H9 (cell line): Measurements from ENCODE around the gene THBS4. TPM values are rescaled to one million over a fixed set of nuclear protein-coding genes. Genes with fewer than 3 reads are reported as not detected.

Experiments
- DNase-seq: peaks from one replicate; pipeline ENCODE4 v3.0.0-alpha.2; 2017
- H2AFZ ChIP-seq: one replicate; pipeline ENCODE4 v1.6.1; 2013; ENCODE audit warnings: mild to moderate bottlenecking, low read length, control low read depth, moderate library complexity
- H2AK5ac ChIP-seq: 2 replicates; pipeline ENCODE4 v1.6.1; 2013; ENCODE audit warnings: low read length, control low read depth, mixed read lengths; ENCODE audit not compliant: insufficient read length
- H2BK120ac ChIP-seq: one replicate; pipeline ENCODE4 v1.6.1; 2013; ENCODE audit warnings: low read depth, mild to moderate bottlenecking, low read length, control low read depth, inconsistent platforms; ENCODE audit not compliant: poor library complexity, severe bottlenecking
- H2BK12ac ChIP-seq: 2 replicates; pipeline ENCODE4 v1.6.1; 2013; ENCODE audit warnings: low read length, control low read depth, mixed read lengths, low read depth; ENCODE audit not compliant: insufficient read length
- H2BK15ac ChIP-seq: 2 replicates; pipeline ENCODE4 v1.6.1; 2013; ENCODE audit warnings: low read depth, low read length, control low read depth
- H2BK20ac ChIP-seq: one replicate; pipeline ENCODE4 v1.6.1; 2013; ENCODE audit warnings: low read depth, mild to moderate bottlenecking, low read length, control low read depth, inconsistent platforms; ENCODE audit not compliant: poor library complexity, severe bottlenecking
- H2BK5ac ChIP-seq: 2 replicates; pipeline ENCODE4 v1.6.1; 2013; ENCODE audit warnings: low read length, control low read depth, mixed read lengths; ENCODE audit not compliant: insufficient read length
- H3K14ac ChIP-seq: 2 replicates; pipeline ENCODE4 v1.6.1; 2013; ENCODE audit warnings: low read length, control low read depth; ENCODE audit not compliant: insufficient read depth
- H3K18ac ChIP-seq: 2 replicates; pipeline ENCODE4 v1.6.1; 2013; ENCODE audit warnings: low read depth, mild to moderate bottlenecking, mixed read lengths, low read length, control low read depth; ENCODE audit not compliant: insufficient read length
- H3K23ac ChIP-seq: 2 replicates; pipeline ENCODE4 v1.6.1; 2013; ENCODE audit warnings: low read length, control low read depth, mixed read lengths, low read depth; ENCODE audit not compliant: insufficient read length
- H3K23me2 ChIP-seq: 2 replicates; pipeline ENCODE4 v1.6.1; 2013; ENCODE audit warnings: low read depth, mild to moderate bottlenecking, mixed read lengths, low read length, control low read depth; ENCODE audit not compliant: insufficient read length, poor library complexity, severe bottlenecking
- H3K27ac ChIP-seq: 2 replicates; pipeline ENCODE4 v1.5.1; 2013; ENCODE audit warnings: low read length, control low read depth, mixed read lengths, low read depth; ENCODE audit not compliant: insufficient read length
- H3K27me3 ChIP-seq: 2 replicates; pipeline ENCODE4 v1.6.1; 2013; ENCODE audit warnings: low read length, control low read depth, inconsistent platforms; ENCODE audit not compliant: insufficient read depth
- H3K4ac ChIP-seq: 2 replicates; pipeline ENCODE4 v1.6.1; 2013; ENCODE audit warnings: low read depth, mild to moderate bottlenecking, control low read depth, inconsistent platforms, low read length, moderate library complexity
- H3K4me1 ChIP-seq: 2 replicates; pipeline ENCODE4 v1.6.1; 2013; ENCODE audit warnings: low read length, control low read depth, inconsistent platforms; ENCODE audit not compliant: insufficient read depth
- H3K4me2 ChIP-seq: 2 replicates; pipeline ENCODE4 v1.6.1; 2013; ENCODE audit warnings: low read length, control low read depth, mixed read lengths; ENCODE audit not compliant: insufficient read length, insufficient read depth
- H3K56ac ChIP-seq: 2 replicates; pipeline ENCODE4 v1.6.1; 2013; ENCODE audit warnings: low read depth, mild to moderate bottlenecking, mixed read lengths, low read length, control low read depth; ENCODE audit not compliant: insufficient read length
- H3K79me1 ChIP-seq: 2 replicates; pipeline ENCODE4 v1.6.1; 2013; ENCODE audit warnings: low read depth, mild to moderate bottlenecking, moderate library complexity, low read length, control low read depth, inconsistent platforms; ENCODE audit not compliant: insufficient read depth, poor library complexity, severe bottlenecking
- H3K79me2 ChIP-seq: 2 replicates; pipeline ENCODE4 v1.6.1; 2013; ENCODE audit warnings: low read length, control low read depth, inconsistent platforms; ENCODE audit not compliant: insufficient read depth
- H3K9ac ChIP-seq: 2 replicates; pipeline ENCODE4 v1.6.1; 2013; ENCODE audit warnings: low read length, control low read depth, mixed read lengths; ENCODE audit not compliant: insufficient read length; ENCODE audit errors: extremely low read depth
- H3K9me3 ChIP-seq: one replicate; pipeline ENCODE4 v1.6.1; 2013; ENCODE audit warnings: low read depth, low read length, inconsistent platforms; ENCODE audit not compliant: control insufficient read depth
- H3T11ph ChIP-seq: one replicate; pipeline ENCODE4 v1.6.1; 2013; ENCODE audit warnings: mild to moderate bottlenecking, low read length, control low read depth, inconsistent platforms
- H4K20me1 ChIP-seq: one replicate; pipeline ENCODE4 v1.6.1; 2013; ENCODE audit not compliant: control insufficient read depth, insufficient read length, insufficient read depth
- H4K5ac ChIP-seq: 2 replicates; pipeline ENCODE4 v1.6.1; 2013; ENCODE audit warnings: low read depth, mild to moderate bottlenecking, mixed read lengths, low read length, control low read depth; ENCODE audit not compliant: insufficient read length
- H4K8ac ChIP-seq: replicated peaks from 2 replicates; pipeline ENCODE4 v1.6.1; 2013; ENCODE audit warnings: low read length, control low read depth, mixed read lengths, low read depth; ENCODE audit not compliant: insufficient read length
- H4K91ac ChIP-seq: 2 replicates; pipeline ENCODE4 v1.6.1; 2013; ENCODE audit warnings: low read depth, mild to moderate bottlenecking, moderate library complexity, mixed read lengths, low read length, control low read depth; ENCODE audit not compliant: insufficient read length
- H3K27ac Mint-ChIP-seq, 3 experiments: 2 replicates in 2 of 3; 3 replicates in 1 of 3; pipeline ENCODE4 v1.8.0; 2020 to 2021; ENCODE audit warnings: mixed read lengths in 3 of 3, mild to moderate bottlenecking in 1 of 3, moderate library complexity in 1 of 3
- H3K27me3 Mint-ChIP-seq: 2 replicates; pipeline ENCODE4 v1.8.0; 2021; ENCODE audit warnings: low read depth, mild to moderate bottlenecking, moderate library complexity, mixed read lengths
- H3K36me3 Mint-ChIP-seq, 3 experiments: 2 replicates in 2 of 3; 3 replicates in 1 of 3; pipeline ENCODE4 v1.8.0; 2020 to 2021; ENCODE audit warnings: low read depth in 3 of 3, mixed read lengths in 3 of 3; ENCODE audit not compliant: insufficient read depth in 1 of 3
- H3K4me1 Mint-ChIP-seq, 2 experiments: 2 replicates each; pipeline ENCODE4 v1.8.0; 2020; ENCODE audit warnings: mixed read lengths in 2 of 2
- H3K4me3 Mint-ChIP-seq, 2 experiments: 2 replicates in 1 of 2; 3 replicates in 1 of 2; pipeline ENCODE4 v1.8.0; 2020 to 2021; ENCODE audit warnings: mild to moderate bottlenecking in 2 of 2, mixed read lengths in 2 of 2, moderate library complexity in 1 of 2
- H3K9me3 Mint-ChIP-seq, 2 experiments: 2 replicates in 1 of 2; 3 replicates in 1 of 2; pipeline ENCODE4 v1.8.0; 2020; ENCODE audit warnings: mild to moderate bottlenecking in 2 of 2, mixed read lengths in 2 of 2, moderate library complexity in 1 of 2
- CTCF ChIP-seq: fragments of 200-600 bp; sonication (generic); conservative IDR thresholded peaks from 3 replicates; pipeline ENCODE4 v1.8.0; 2021; ENCODE audit warnings: antibody characterized with exemption, mild to moderate bottlenecking
- WGBS: extraction: QIAGEN DNeasy Blood & Tissue Kit; methylation state at CpG from one replicate; pipeline ENCODE4 v1.1.7; 2013; ENCODE audit warnings: missing lambda C conversion rate, low lambda C conversion rate, mixed read lengths; ENCODE audit not compliant: insufficient read length; ENCODE audit errors: extremely low coverage; 5-methylcytosine and 5-hydroxymethylcytosine counted together
- total RNA-seq: library from RNA; stranded (reverse); gene quantifications from 2 replicates; pipeline ENCODE4 v1.2.1, GENCODE V29; 2021

The THBS4 gene
- total RNA-seq, 1 experiment from 2014 or later = 19.0 TPM

- H3K27me3 ChIP-seq = no peaks in the 10 kb centered on the region
- Mint-ChIP-seq H3K4me1 (peaks cover 6 to 11% of the 10 kb centered on the region in 2 experiments; a peak in 3 of 4 replicates), H3K36me3 (peaks cover 0 to 2% (median 0%) of the 10 kb centered on the region in 3 experiments; a peak in 4 of 7 replicates), H3K9me3 (no peaks in the 10 kb centered on the region), H3K4me3 (no peak overlapping the region), H3K27ac (no peak overlapping the region; a peak in 1 of 7 replicates), H3K27me3 (no peaks in the 10 kb centered on the region)
- H3K23me2 ChIP-seq = no peaks in the 10 kb centered on the region
- no peak overlapping the region for H4K5ac ChIP-seq
- H3K79me1 ChIP-seq = no peaks in the 10 kb centered on the region
- WGBS = no CpG with 5 or more reads among the region's 5 CpGs
- H2AK5ac ChIP-seq = no peak overlapping the region
- no peak overlapping the region for H4K91ac ChIP-seq
- no peak for TF ChIP-seq CTCF
- DNase-seq = peak; percentile 43
- H2BK120ac ChIP-seq = no peak overlapping the region
- no peaks in the 10 kb centered on the region for H4K20me1 ChIP-seq
- no peak overlapping the region for H3K9ac ChIP-seq
- H3K27ac ChIP-seq = no peak overlapping the region
- H2AFZ ChIP-seq = no peak overlapping the region
- no peak overlapping the region for H2BK5ac ChIP-seq
- no peak overlapping the region for H3K4ac ChIP-seq
- H2BK15ac ChIP-seq = no peak overlapping the region
- H3K4me1 ChIP-seq = peaks cover 4% of the 10 kb centered on the region; the same call in 1 of the 2 replicates
- H3K18ac ChIP-seq = no peak overlapping the region
- H3K9me3 ChIP-seq = no peaks in the 10 kb centered on the region
- H4K8ac ChIP-seq = no peak overlapping the region
- H3K56ac ChIP-seq = no peak overlapping the region
- no peaks in the 10 kb centered on the region for H3K79me2 ChIP-seq
- no peak overlapping the region for H3K14ac ChIP-seq
- H3K23ac ChIP-seq = no peak overlapping the region
- no peak overlapping the region for H2BK12ac ChIP-seq
- no peak overlapping the region for H3K4me2 ChIP-seq
- no peak overlapping the region for H2BK20ac ChIP-seq
- H3T11ph ChIP-seq = no peak overlapping the region
Measured at GRCh38 chr5:80090884-80091166, 55.7 kb downstream of the THBS4 start.
